ENCODE results near the gene KRTAP4-11. TPM values are rescaled to one million over a fixed set of nuclear protein-coding genes. Genes with fewer than 3 reads are reported as not detected.

The KRTAP4-11 gene
- polyA plus RNA-seq, 1 of the 3 experiments (the other 2 are of a cell fraction), result not detected

DNA sequence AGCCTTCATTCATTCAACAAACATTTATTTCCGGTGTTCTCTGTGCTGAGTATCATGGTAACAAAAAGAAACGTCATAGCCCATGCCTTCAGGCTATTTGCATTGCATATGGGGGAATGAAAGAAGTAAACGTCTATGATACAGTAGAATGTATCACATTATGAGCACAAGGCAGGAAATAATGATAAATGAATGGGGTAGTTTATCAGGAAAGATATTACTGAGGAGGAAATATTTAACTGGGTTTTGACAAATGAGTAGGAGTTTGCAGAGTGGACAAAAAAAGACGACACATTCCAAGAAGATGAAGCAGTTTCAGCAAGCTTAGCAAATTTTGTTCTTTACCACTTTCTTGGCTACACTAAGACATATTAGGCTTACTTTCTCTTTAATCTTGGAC is 35.5 kb downstream of the KRTAP4-11 start:
- no peak for DNase-seq

More for the DNA sequence above, 35.5 kb downstream of the KRTAP4-11 start:
- H3K4me3 ChIP-seq (ENCODE audit: low read depth in 2 of 2, low read length in 1 of 2), result no peak overlapping the region
- 9% methylated on average over 4 of the region's 4 CpGs for WGBS (ENCODE audit: low lambda C conversion rate)
- no peaks in the 10 kb centered on the region for H3K79me2 ChIP-seq (ENCODE audit: insufficient read depth)
- H3K27me3 ChIP-seq (ENCODE audit: insufficient read depth), result no peaks in the 10 kb centered on the region
- H3K9ac ChIP-seq, result no peak overlapping the region
- no peaks in the 10 kb centered on the region for H3K9me3 ChIP-seq
- ChIA-PET POLR2A (no interaction called here), CTCF (interaction anchor here (0.7 kb wide), 1 partner anchor 73 kb away, joined by 3 read pairs; no protein-coding TSS in a partner anchor)
- H3F3A ChIP-seq (replicated peaks; ENCODE audit: insufficient read depth), result no peaks in the 10 kb centered on the region
- TF ChIP-seq ZBTB33 (IDR thresholded peaks at IDR 0.05; ENCODE audit: borderline replicate concordance, low read depth), result no peak
- no peak for TF ChIP-seq MAX (IDR thresholded peaks at IDR 0.05; ENCODE audit: low read depth)
- TF ChIP-seq TCF12 (IDR thresholded peaks at IDR 0.05), result no peak
- TF ChIP-seq CHD2 (IDR thresholded peaks at IDR 0.05; ENCODE audit: low read length, partially characterized antibody), result no peak
- no peak for TF ChIP-seq YY1 (IDR thresholded peaks at IDR 0.05; ENCODE audit: low read depth)
- TF ChIP-seq ELF1 (IDR thresholded peaks at IDR 0.05), result no peak
- TF ChIP-seq, protein P1, sequence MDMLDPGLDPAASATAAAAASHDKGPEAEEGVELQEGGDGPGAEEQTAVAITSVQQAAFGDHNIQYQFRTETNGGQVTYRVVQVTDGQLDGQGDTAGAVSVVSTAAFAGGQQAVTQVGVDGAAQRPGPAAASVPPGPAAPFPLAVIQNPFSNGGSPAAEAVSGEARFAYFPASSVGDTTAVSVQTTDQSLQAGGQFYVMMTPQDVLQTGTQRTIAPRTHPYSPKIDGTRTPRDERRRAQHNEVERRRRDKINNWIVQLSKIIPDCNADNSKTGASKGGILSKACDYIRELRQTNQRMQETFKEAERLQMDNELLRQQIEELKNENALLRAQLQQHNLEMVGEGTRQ (IDR thresholded peaks at IDR 0.05; ENCODE audit: borderline replicate concordance, low read depth, low read length), result no peak
- TF ChIP-seq REST (IDR thresholded peaks at IDR 0.05; ENCODE audit: low read depth, low read length), result no peak
- no peak for TF ChIP-seq GATA2 (CRISPR knock-in tag; IDR thresholded peaks at IDR 0.05)
- TF ChIP-seq RAD21 (IDR thresholded peaks at IDR 0.05; ENCODE audit: low read length), result no peak
- no peak for TF ChIP-seq JUND (IDR thresholded peaks at IDR 0.05)
- TF ChIP-seq MEF2A (IDR thresholded peaks at IDR 0.05; ENCODE audit: borderline replicate concordance, low read depth), result no peak
- TF ChIP-seq RFX5 (IDR thresholded peaks at IDR 0.05; ENCODE audit: low read length), result no peak
- no peak for TF ChIP-seq FOSL2 (IDR thresholded peaks at IDR 0.05; ENCODE audit: borderline replicate concordance, low read depth)
- no peak for TF ChIP-seq NRF1 (IDR thresholded peaks at IDR 0.05; ENCODE audit: low read depth, low read length)
- no peak for TF ChIP-seq TAF1 (IDR thresholded peaks at IDR 0.05; ENCODE audit: borderline replicate concordance, low read depth, low read length)
- no peak for TF ChIP-seq EP300 (IDR thresholded peaks at IDR 0.05; ENCODE audit: borderline replicate concordance in 1 of 2, low read depth in 1 of 2, low read length in 1 of 2)
- no peak for TF ChIP-seq GABPA (IDR thresholded peaks at IDR 0.05; ENCODE audit: low read depth)
- no peak for TF ChIP-seq IRF3 (IDR thresholded peaks at IDR 0.05; ENCODE audit: low read depth, low read length)
- H3K4me2 ChIP-seq, result no peak overlapping the region
- H4K20me1 ChIP-seq (ENCODE audit: insufficient read depth), result no peaks in the 10 kb centered on the region
- no peak overlapping the region for H3K27ac ChIP-seq (ENCODE audit: low read depth in 2 of 2, low read length in 1 of 2)
- no peak overlapping the region for H2AFZ ChIP-seq (ENCODE audit: low read depth)
- no peaks in the 10 kb centered on the region for H3K36me3 ChIP-seq (replicated peaks in 1 of 2; ENCODE audit: control insufficient read depth in 1 of 2, insufficient read depth in 2 of 2, low read length in 1 of 2)
- H3K9me2 ChIP-seq, result no peaks in the 10 kb centered on the region
- H3K4me1 ChIP-seq (ENCODE audit: control insufficient read depth in 1 of 2, insufficient read depth in 2 of 2, low read depth in 1 of 2, low read length in 1 of 2), result no peaks in the 10 kb centered on the region

All from SK-N-SH (cell line).